ENCODE measurements around the gene UTP14A.

GRCh38 chrX:129953881-129954280, 47.9 kb downstream of the UTP14A start:
- TF ChIP-seq POLR2A (IDR thresholded peaks at IDR 0.05; ENCODE audit: low read length) (no peak), GATA1 (IDR thresholded peaks at IDR 0.05; ENCODE audit: low read depth, low read length) (no peak)

Data from erythroblast (primary cell).